Esophagus squamous epithelium (tissue), 4 donors: ENCODE data around the gene ABHD12B.

Experiments used
- CTCF ChIP-seq, 6 experiments: fragments of 450-650 bp in 4 of 6; fragments of 200-600 bp in 2 of 6; sonication (generic) in 2 of 6; IDR thresholded peaks; one replicate each; pipeline ENCODE4 v1.5.1; 2016 to 2019; ENCODE audit warnings: antibody characterized with exemption in 6 of 6, mild to moderate bottlenecking in 4 of 6, moderate library complexity in 4 of 6
- POLR2A ChIP-seq, 4 donors: fragments of 450-650 bp; IDR thresholded peaks; one replicate each; pipeline ENCODE4 v1.6.1; 2017; ENCODE audit warnings: antibody characterized with exemption in 4 of 4, mild to moderate bottlenecking in 4 of 4, moderate library complexity in 3 of 4

GRCh38 chr14:50825307-50825706 is 46.5 kb upstream of the ABHD12B start:
- no peak for TF ChIP-seq CTCF (IDR thresholded peaks at IDR 0.05)
- no peak for TF ChIP-seq POLR2A (IDR thresholded peaks at IDR 0.05)
